ENCODE results near the gene DNM3.

DNA sequence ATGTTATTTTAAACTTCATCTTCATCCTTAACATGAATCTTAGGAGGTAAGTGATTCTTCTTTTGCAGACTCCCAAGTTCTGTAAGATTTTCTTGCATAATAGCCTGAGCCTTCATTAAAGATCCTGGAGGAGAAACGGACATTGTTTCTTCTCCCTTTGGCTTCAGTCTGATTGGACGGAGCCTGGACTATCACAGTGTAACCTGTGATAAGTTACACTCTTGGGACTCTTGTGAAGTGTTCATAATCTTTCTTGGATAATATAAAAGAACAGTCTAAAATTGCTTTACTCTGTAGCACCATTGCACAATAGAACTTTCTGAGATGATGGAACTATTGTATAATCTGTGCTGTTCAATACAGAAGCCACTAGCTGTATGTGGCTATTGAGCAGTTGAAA is 244.8 kb downstream of the DNM3 start:
- TF ChIP-seq POLR2A (IDR thresholded peaks at IDR 0.05) (no peak), EP300 (IDR thresholded peaks at IDR 0.05) (no peak)
- TF ChIP-seq, protein P1, sequence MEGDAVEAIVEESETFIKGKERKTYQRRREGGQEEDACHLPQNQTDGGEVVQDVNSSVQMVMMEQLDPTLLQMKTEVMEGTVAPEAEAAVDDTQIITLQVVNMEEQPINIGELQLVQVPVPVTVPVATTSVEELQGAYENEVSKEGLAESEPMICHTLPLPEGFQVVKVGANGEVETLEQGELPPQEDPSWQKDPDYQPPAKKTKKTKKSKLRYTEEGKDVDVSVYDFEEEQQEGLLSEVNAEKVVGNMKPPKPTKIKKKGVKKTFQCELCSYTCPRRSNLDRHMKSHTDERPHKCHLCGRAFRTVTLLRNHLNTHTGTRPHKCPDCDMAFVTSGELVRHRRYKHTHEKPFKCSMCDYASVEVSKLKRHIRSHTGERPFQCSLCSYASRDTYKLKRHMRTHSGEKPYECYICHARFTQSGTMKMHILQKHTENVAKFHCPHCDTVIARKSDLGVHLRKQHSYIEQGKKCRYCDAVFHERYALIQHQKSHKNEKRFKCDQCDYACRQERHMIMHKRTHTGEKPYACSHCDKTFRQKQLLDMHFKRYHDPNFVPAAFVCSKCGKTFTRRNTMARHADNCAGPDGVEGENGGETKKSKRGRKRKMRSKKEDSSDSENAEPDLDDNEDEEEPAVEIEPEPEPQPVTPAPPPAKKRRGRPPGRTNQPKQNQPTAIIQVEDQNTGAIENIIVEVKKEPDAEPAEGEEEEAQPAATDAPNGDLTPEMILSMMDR (IDR thresholded peaks at IDR 0.05), result no peak
